SK-N-SH treated with all-trans-retinoic acid at 6 μM for 48 hours (cell line): ENCODE data around the gene POU2AF2.

Experiments
- ATAC-seq: fragments of 200-7000 bp; cut with Tn5 transposase; 3 replicates; pipeline ENCODE4 v1.9.1; 2020; ENCODE audit warnings: mild to moderate bottlenecking, moderate library complexity
- ARNTL ChIP-seq: fragments of 450-650 bp; formaldehyde crosslinking; IDR thresholded peaks from 2 replicates; pipeline ENCODE4 v1.5.0; 2020; ENCODE audit warnings: low read depth, mild to moderate bottlenecking, moderate library complexity, borderline replicate concordance
- BACH2 ChIP-seq: fragments of 250-450 bp; sonication (Bioruptor Pico); IDR thresholded peaks from 2 replicates; pipeline ENCODE4 v1.9.0; 2021; ENCODE audit warnings: mild to moderate bottlenecking, borderline replicate concordance
- CREB5 ChIP-seq: fragments of 250-450 bp; sonication (Bioruptor Pico); IDR thresholded peaks from 2 replicates; pipeline ENCODE4 v1.5.1; 2020; ENCODE audit warnings: low read depth, mild to moderate bottlenecking, moderate library complexity
- CSRNP3 ChIP-seq: fragments of 250-450 bp; sonication (Bioruptor Pico); IDR thresholded peaks from 2 replicates; pipeline ENCODE4 v1.5.1; 2021; ENCODE audit warnings: mild to moderate bottlenecking, moderate library complexity
- ESRRG ChIP-seq: fragments of 250-450 bp; sonication (Bioruptor Pico); IDR thresholded peaks from 2 replicates; pipeline ENCODE4 v1.6.1; 2021; ENCODE audit warnings: mild to moderate bottlenecking
- ISL1 ChIP-seq: fragments of 250-450 bp; sonication (Bioruptor Pico); IDR thresholded peaks from 2 replicates; pipeline ENCODE4 v2.1.2; 2022; ENCODE audit warnings: mild to moderate bottlenecking, moderate library complexity
- OSR1 ChIP-seq: fragments of 250-450 bp; sonication (Bioruptor Pico); IDR thresholded peaks from 2 replicates; pipeline ENCODE4 v1.8.0; 2022; ENCODE audit warnings: moderate library complexity, mild to moderate bottlenecking, inconsistent platforms
- PATZ1 ChIP-seq: fragments of 250-450 bp; sonication (Bioruptor Pico); IDR thresholded peaks from 2 replicates; pipeline ENCODE4 v1.8.0; 2020; ENCODE audit warnings: mild to moderate bottlenecking, moderate library complexity, borderline replicate concordance
- PPARA ChIP-seq: fragments of 250-450 bp; sonication (Bioruptor Pico); IDR thresholded peaks from 2 replicates; pipeline ENCODE4 v1.5.0; 2020; ENCODE audit warnings: mild to moderate bottlenecking, borderline replicate concordance
- RARB ChIP-seq: fragments of 250-450 bp; sonication (Bioruptor Pico); IDR thresholded peaks from 2 replicates; pipeline ENCODE4 v1.8.0; 2021; ENCODE audit warnings: mild to moderate bottlenecking, moderate library complexity
- SNAI2 ChIP-seq: fragments of 250-450 bp; sonication (Bioruptor Pico); IDR thresholded peaks from 2 replicates; pipeline ENCODE4 v1.5.0; 2020; ENCODE audit warnings: mild to moderate bottlenecking, moderate library complexity
- TCF4 ChIP-seq: fragments of 250-450 bp; sonication (Bioruptor Pico); IDR thresholded peaks from 2 replicates; pipeline ENCODE4 v1.8.0; 2021; ENCODE audit warnings: mild to moderate bottlenecking, moderate library complexity, borderline replicate concordance
- TOX ChIP-seq: fragments of 250-450 bp; sonication (Bioruptor Pico); IDR thresholded peaks from 2 replicates; pipeline ENCODE4 v1.8.0; 2021; ENCODE audit warnings: mild to moderate bottlenecking, moderate library complexity, borderline replicate concordance
- TSHZ2 ChIP-seq: fragments of 250-450 bp; sonication (Bioruptor Pico); IDR thresholded peaks from 2 replicates; pipeline ENCODE4 v1.5.0; 2020; ENCODE audit warnings: mild to moderate bottlenecking, moderate library complexity
- ZC3H10 ChIP-seq: fragments of 250-450 bp; sonication (Bioruptor Pico); IDR thresholded peaks from 2 replicates; pipeline ENCODE4 v1.5.1; 2021; ENCODE audit warnings: mild to moderate bottlenecking, moderate library complexity
- ZFP3 ChIP-seq: fragments of 250-450 bp; sonication (Bioruptor Pico); IDR thresholded peaks from 2 replicates; pipeline ENCODE4 v1.5.0; 2020; ENCODE audit warnings: mild to moderate bottlenecking, moderate library complexity
- ZFP30 ChIP-seq: fragments of 450-650 bp; formaldehyde crosslinking; IDR thresholded peaks from 2 replicates; pipeline ENCODE4 v1.5.0; 2022; ENCODE audit warnings: mild to moderate bottlenecking, moderate library complexity
- ZNF565 ChIP-seq: fragments of 450-650 bp; formaldehyde crosslinking; conservative IDR thresholded peaks from 2 replicates; pipeline ENCODE4 v1.5.0; 2020; ENCODE audit warnings: low read depth, mild to moderate bottlenecking, moderate library complexity
- ZNF70 ChIP-seq: fragments of 450-650 bp; formaldehyde crosslinking; IDR thresholded peaks from 2 replicates; pipeline ENCODE4 v1.5.0; 2020; ENCODE audit warnings: mild to moderate bottlenecking, moderate library complexity
- ZNF8 ChIP-seq: fragments of 450-650 bp; formaldehyde crosslinking; IDR thresholded peaks from 2 replicates; pipeline ENCODE4 v1.5.0; 2020; ENCODE audit warnings: mild to moderate bottlenecking, moderate library complexity
- TF ChIP-seq, protein P1 (sequence below): fragments of 250-450 bp; sonication (Bioruptor Pico); IDR thresholded peaks from 2 replicates; pipeline ENCODE4 v1.8.0; 2021; ENCODE audit warnings: low read depth, mild to moderate bottlenecking, moderate library complexity, borderline replicate concordance

Gene POU2AF2

GRCh38 chr11:111307472-111308108 lies 62.1 kb downstream of the POU2AF2 start:
- TF ChIP-seq CREB5 (CRISPR knock-in tag) (no peak), ARNTL (no peak), ZNF565 (CRISPR knock-in tag) (no peak), ZFP3 (CRISPR knock-in tag) (no peak), TSHZ2 (CRISPR knock-in tag) (no peak), BACH2 (CRISPR knock-in tag) (no peak), ZFP30 (CRISPR knock-in tag) (no peak), TOX (CRISPR knock-in tag) (no peak), SNAI2 (CRISPR knock-in tag) (no peak), PPARA (CRISPR knock-in tag) (no peak), TCF4 (CRISPR knock-in tag) (no peak), ZC3H10 (no peak), ESRRG (CRISPR knock-in tag) (no peak), CSRNP3 (CRISPR knock-in tag) (no peak), OSR1 (CRISPR knock-in tag) (no peak), ISL1 (CRISPR knock-in tag) (no peak), ZNF70 (CRISPR knock-in tag) (no peak), ZNF8 (CRISPR knock-in tag) (no peak), RARB (no peak)
- TF ChIP-seq, protein P1, sequence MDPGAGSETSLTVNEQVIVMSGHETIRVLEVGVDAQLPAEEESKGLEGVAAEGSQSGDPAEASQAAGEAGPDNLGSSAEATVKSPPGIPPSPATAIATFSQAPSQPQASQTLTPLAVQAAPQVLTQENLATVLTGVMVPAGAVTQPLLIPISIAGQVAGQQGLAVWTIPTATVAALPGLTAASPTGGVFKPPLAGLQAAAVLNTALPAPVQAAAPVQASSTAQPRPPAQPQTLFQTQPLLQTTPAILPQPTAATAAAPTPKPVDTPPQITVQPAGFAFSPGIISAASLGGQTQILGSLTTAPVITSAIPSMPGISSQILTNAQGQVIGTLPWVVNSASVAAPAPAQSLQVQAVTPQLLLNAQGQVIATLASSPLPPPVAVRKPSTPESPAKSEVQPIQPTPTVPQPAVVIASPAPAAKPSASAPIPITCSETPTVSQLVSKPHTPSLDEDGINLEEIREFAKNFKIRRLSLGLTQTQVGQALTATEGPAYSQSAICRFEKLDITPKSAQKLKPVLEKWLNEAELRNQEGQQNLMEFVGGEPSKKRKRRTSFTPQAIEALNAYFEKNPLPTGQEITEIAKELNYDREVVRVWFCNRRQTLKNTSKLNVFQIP (CRISPR knock-in tag), result no peak
- no peak for ATAC-seq

- peak; percentile 82 for ATAC-seq
- TF ChIP-seq TSHZ2 (CRISPR knock-in tag) (peak; percentile 65; the same call in 1 of the 2 replicates), ZNF8 (CRISPR knock-in tag) (no peak), ZNF565 (CRISPR knock-in tag) (no peak), PATZ1 (CRISPR knock-in tag) (no peak), ZFP30 (CRISPR knock-in tag) (no peak)
- TF ChIP-seq, all 23 proteins: peak for 1
Observed at GRCh38 chr11:111308140-111308539, 62.6 kb downstream of the POU2AF2 start.
